ENCODE measurements around the gene SOWAHC. TPM values are rescaled to one million over a fixed set of nuclear protein-coding genes. Genes with fewer than 3 reads are reported as not detected.
"Not testable (repeated sequence)": the region's sequence is repeated elsewhere in the genome, so short reads cannot be mapped to it uniquely, and the experiment has no call there.

SOWAHC gene
- polyA plus RNA-seq, 1 donor from 2014 or later: 5.8 TPM

GRCh38 chr2:109638795-109639194 lies 24.6 kb downstream of the SOWAHC start:
- Histone ChIP-seq H3K27ac (ENCODE audit: low read length) (no peak overlapping the region), H3K79me2 (replicated peaks; ENCODE audit: insufficient read depth, low read length) (no peaks in the 10 kb centered on the region), H3F3A (ENCODE audit: insufficient read depth, low read length, poor library complexity, severe bottlenecking) (no peaks in the 10 kb centered on the region), H3K4me3 (ENCODE audit: low read length) (no peak overlapping the region), H3K9me2 (ENCODE audit: insufficient read depth, low read length) (no peaks in the 10 kb centered on the region), H3K9me3 (ENCODE audit: low read length) (no peaks in the 10 kb centered on the region), H3K9ac (ENCODE audit: low read length) (no peak overlapping the region), H3K36me3 (ENCODE audit: insufficient read depth, low read length) (no peaks in the 10 kb centered on the region), H2AFZ (ENCODE audit: low read depth, low read length) (no peak overlapping the region), H3K4me2 (ENCODE audit: low read length) (no peak overlapping the region), H4K20me1 (ENCODE audit: insufficient read depth) (no peaks in the 10 kb centered on the region), H3K27me3 (ENCODE audit: insufficient read depth, low read depth, low read length) (no peaks in the 10 kb centered on the region)
- no peak for TF ChIP-seq CTCF (IDR thresholded peaks at IDR 0.05; ENCODE audit: poor library complexity, severe bottlenecking)
- no peak for TF ChIP-seq POLR2AphosphoS5 (IDR thresholded peaks at IDR 0.05)
- no peak for TF ChIP-seq EZH2 (IDR thresholded peaks at IDR 0.05; ENCODE audit: borderline replicate concordance, insufficient read depth, low read length, poor library complexity, severe bottlenecking)
- no peak for TF ChIP-seq EP300 (conservative IDR thresholded peaks at IDR 0.05; ENCODE audit: poor library complexity, severe bottlenecking)
- no peak for TF ChIP-seq TAF1 (IDR thresholded peaks at IDR 0.05; ENCODE audit: low read depth)
- no peak for TF ChIP-seq RAD21 (conservative IDR thresholded peaks at IDR 0.05)
- TF ChIP-seq, protein P1, sequence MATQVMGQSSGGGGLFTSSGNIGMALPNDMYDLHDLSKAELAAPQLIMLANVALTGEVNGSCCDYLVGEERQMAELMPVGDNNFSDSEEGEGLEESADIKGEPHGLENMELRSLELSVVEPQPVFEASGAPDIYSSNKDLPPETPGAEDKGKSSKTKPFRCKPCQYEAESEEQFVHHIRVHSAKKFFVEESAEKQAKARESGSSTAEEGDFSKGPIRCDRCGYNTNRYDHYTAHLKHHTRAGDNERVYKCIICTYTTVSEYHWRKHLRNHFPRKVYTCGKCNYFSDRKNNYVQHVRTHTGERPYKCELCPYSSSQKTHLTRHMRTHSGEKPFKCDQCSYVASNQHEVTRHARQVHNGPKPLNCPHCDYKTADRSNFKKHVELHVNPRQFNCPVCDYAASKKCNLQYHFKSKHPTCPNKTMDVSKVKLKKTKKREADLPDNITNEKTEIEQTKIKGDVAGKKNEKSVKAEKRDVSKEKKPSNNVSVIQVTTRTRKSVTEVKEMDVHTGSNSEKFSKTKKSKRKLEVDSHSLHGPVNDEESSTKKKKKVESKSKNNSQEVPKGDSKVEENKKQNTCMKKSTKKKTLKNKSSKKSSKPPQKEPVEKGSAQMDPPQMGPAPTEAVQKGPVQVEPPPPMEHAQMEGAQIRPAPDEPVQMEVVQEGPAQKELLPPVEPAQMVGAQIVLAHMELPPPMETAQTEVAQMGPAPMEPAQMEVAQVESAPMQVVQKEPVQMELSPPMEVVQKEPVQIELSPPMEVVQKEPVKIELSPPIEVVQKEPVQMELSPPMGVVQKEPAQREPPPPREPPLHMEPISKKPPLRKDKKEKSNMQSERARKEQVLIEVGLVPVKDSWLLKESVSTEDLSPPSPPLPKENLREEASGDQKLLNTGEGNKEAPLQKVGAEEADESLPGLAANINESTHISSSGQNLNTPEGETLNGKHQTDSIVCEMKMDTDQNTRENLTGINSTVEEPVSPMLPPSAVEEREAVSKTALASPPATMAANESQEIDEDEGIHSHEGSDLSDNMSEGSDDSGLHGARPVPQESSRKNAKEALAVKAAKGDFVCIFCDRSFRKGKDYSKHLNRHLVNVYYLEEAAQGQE (IDR thresholded peaks at IDR 0.05; ENCODE audit: borderline replicate concordance): no peak
- TF ChIP-seq MXI1 (conservative IDR thresholded peaks at IDR 0.05; ENCODE audit: poor library complexity, severe bottlenecking): no peak
- no peak for TF ChIP-seq SMC3 (conservative IDR thresholded peaks at IDR 0.05; ENCODE audit: poor library complexity)

- not testable (repeated sequence) for H3K79me2 ChIP-seq (replicated peaks; ENCODE audit: insufficient read depth, low read length); H2AFZ ChIP-seq (ENCODE audit: low read depth, low read length); H3K4me3 ChIP-seq (ENCODE audit: low read length); H3K9me2 ChIP-seq (ENCODE audit: insufficient read depth, low read length); H3K36me3 ChIP-seq (ENCODE audit: insufficient read depth, low read length); H3K4me2 ChIP-seq (ENCODE audit: low read length); H3K9me3 ChIP-seq (ENCODE audit: low read length); H3K9ac ChIP-seq (ENCODE audit: low read length); H3F3A ChIP-seq (ENCODE audit: insufficient read depth, low read length, poor library complexity, severe bottlenecking); H3K27me3 ChIP-seq (ENCODE audit: insufficient read depth, low read depth, low read length); H3K27ac ChIP-seq (ENCODE audit: low read length); H4K20me1 ChIP-seq (ENCODE audit: insufficient read depth)
Observed at GRCh38 chr2:109640000-109640399, 25.8 kb downstream of the SOWAHC start.
